HG03469 (cell line): ENCODE measurements around the gene EPHA3.

Experiments
- ATAC-seq: cut with Tn5 transposase; IDR thresholded peaks from one replicate; pipeline ENCODE4 v1.9.1; 2021; ENCODE audit warnings: mild to moderate bottlenecking, moderate library complexity, moderate number of reproducible peaks; ENCODE audit not compliant: unreplicated experiment

EPHA3 gene

GRCh38 chr3:89144080-89144479 is 36.7 kb downstream of the EPHA3 start:
- no peak for ATAC-seq

DNA sequence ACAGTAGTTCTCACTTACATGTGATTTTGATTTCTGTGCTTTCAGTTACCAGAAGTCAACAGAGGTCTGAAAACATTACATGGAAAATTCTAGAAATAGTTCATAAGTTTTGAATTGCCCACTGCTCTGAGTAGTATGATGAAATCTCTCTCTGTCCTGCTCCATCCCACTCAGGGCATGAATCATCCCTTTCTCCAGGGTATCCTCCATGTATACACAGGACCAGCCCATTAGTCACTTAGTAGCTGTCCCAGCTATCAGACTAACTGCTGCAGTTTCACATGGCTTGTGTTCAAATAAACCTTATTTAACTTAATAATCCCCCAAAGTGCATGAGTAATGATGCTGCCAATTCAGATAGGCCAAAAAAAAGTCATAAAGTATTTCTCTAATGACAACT is 38.6 kb downstream of the EPHA3 start:
- ATAC-seq: no peak

- ATAC-seq: no peak
Measured at GRCh38 chr3:89154416-89154815, 47.0 kb downstream of the EPHA3 start.

- no peak for ATAC-seq
Measured at GRCh38 chr3:89155811-89156210, 48.4 kb downstream of the EPHA3 start.

GRCh38 chr3:89157575-89157974 is 50.2 kb downstream of the EPHA3 start:
- no peak for ATAC-seq

GRCh38 chr3:89159605-89160004 is 52.2 kb downstream of the EPHA3 start:
- ATAC-seq: no peak

- ATAC-seq: no peak
Measured at GRCh38 chr3:89164774-89165173, 57.4 kb downstream of the EPHA3 start.

DNA sequence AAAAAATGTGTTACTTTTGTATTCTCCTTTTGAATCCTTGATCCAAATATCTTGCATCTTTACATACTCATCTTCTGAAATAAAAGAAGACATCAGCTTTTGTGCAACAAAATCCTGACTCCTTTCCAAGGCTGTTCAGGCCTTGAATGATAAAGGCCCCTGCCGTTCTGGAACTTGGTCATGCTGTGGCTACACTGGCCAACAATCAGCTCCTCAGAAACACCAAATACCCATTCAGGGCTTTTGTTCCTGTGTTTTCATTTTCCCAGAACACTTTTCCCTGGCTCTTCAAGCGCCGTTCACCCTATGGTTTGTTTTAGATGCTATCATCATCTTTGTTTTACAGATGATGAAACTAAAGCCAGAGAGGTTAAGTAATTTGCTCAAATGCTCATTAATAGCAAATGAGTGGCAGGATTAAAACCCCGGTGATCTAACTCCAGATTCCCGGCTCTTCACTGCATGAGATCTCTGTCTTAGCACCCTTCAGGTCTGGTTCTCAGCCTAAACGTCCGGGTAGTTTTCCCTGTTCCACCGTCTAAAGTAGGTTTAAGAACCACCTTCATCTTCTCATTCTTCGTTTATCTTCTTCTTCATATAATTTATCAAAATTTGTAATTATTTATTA is 58.3 kb downstream of the EPHA3 start:
- ATAC-seq: no peak

DNA sequence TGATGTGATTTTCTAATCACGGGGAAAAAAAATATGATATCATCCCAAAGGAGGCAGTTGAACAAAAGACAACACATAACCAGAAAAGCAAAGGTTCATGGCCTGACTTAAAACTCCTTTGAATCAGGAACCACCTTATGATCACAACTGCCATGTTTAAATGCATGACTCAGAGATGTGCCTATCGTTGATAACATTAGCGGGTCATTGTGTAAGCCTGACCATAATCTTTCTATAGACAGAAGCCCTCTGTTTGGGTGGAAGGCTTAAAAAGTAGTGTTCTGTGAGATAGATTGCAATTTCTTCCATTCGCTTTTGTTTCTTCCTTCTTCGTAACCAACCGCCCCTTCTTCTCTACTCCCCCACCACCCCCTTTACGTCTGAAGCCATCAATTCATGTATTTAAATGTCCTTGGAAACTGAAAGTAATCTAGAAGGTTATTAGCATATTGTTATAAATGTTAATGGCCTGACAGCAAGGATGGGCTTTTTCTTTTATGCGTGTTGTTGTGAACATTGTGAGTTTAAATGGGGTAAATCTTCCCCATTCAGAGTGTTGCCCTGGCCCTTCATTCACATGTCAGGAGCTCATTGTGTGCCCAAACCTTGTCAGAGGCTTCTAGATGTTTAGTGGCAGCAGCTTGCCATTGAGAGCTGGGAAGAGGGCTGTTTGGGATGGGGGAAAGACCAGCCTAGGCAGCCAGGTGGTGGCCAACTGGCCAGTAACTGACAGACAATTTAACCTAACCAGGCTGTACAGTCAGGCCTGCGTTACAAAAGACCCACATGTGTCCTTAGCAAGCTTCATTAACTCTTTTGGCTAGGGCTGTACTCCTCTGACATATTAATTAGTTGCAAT is 64.5 kb downstream of the EPHA3 start:
- no peak for ATAC-seq

DNA sequence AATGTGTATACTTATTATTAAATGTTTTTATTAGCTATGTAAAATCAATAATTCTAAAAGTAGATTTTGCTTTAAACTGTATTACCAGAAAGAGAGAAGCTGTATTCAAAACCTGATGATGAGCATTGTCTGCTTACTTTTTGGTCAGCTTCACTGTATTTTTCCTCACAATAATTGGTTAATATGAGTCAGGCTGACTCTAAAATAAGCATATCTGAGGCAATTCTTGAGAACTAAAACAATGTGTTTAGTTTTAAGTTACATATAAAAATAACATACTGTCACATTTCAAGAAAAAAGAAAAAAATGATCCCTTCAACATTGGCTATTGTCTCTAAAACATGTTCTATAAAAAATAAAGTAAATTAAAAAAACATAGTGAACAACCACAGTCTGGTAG is 66.1 kb downstream of the EPHA3 start:
- no peak for ATAC-seq

GRCh38 chr3:89179355-89180001 is 72.1 kb downstream of the EPHA3 start:
- peak; percentile 47 for ATAC-seq

DNA sequence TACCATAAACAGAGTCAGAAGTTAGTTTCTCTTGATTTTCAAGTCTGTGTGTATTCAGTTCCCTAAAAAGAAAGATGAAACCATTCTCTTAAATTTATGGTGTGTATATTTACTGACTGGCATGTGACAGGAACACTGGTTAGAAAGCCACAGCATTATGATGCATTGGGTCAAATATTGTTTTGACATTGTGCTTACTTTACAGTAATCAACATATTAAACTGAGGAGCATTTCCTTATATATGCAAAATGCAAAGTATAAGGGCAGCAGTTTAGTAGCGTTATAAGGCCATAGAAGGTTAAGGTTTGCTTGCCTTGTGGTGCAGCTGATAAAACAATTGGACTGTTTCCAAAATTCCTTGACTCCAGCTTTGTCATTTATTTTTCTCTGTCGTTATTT is 72.9 kb downstream of the EPHA3 start:
- ATAC-seq: no peak

DNA sequence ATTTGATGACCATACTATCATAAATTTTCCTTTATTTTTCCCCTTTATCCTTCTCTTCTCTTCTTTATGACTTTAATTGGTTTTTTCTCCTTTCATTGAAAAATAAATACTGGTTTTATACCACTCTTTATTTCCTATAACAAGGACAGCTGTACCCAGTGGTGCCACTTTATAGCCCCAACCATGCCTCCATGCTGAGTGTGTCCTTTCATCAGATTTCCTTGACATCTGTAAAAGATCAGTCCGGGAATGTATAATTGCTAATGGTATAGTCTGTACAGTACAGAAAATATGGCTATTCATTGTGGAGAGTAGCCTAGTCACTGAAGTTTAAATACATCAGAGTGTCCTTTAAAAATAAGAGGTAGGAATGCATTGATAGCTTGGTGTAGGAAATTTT is 74.6 kb downstream of the EPHA3 start:
- ATAC-seq: no peak

- no peak for ATAC-seq
Measured at GRCh38 chr3:89184151-89184995, 77.0 kb downstream of the EPHA3 start.

DNA sequence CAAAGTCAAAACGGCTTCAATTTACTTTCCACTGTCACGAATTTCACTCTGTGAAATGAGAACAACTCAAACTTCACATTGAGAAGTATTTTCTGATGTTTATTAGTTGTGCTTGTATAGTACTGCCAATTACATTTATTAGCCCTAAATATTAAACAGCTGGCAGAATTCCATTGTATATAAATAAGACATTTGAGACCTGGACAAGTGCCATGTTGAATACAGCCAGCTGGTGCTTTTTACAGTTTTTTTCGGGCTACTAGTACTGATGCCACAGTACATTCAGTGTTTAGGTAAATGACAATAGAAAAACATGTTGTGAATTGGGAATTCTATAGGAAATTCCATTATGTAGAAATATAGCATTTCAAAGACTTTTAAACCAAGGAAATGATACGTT is 79.0 kb downstream of the EPHA3 start:
- ATAC-seq: no peak

DNA sequence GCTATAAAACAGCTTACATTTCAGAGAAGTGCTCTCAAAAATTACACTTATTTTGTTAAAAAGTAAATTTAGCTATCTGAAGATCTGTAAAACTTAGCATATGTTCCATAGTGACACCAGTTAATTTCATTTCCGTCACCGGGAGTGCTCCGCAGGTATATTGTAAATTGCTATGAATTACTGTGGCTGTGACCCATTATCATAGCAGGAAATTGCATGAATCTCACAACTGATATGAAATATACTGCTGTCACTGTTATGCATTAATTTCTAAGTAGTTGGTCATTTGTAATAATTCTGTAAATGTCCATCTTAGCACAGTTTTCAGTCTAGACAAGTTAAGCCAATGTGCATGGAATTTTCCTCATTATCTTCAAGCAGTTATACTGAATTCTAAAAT is 91.2 kb downstream of the EPHA3 start:
- no peak for ATAC-seq

- no peak for ATAC-seq
Measured at GRCh38 chr3:89212619-89213018, 105.2 kb downstream of the EPHA3 start.

GRCh38 chr3:89216016-89216739 is 108.8 kb downstream of the EPHA3 start:
- no peak for ATAC-seq

GRCh38 chr3:89217148-89217685 is 109.8 kb downstream of the EPHA3 start:
- no peak for ATAC-seq

DNA sequence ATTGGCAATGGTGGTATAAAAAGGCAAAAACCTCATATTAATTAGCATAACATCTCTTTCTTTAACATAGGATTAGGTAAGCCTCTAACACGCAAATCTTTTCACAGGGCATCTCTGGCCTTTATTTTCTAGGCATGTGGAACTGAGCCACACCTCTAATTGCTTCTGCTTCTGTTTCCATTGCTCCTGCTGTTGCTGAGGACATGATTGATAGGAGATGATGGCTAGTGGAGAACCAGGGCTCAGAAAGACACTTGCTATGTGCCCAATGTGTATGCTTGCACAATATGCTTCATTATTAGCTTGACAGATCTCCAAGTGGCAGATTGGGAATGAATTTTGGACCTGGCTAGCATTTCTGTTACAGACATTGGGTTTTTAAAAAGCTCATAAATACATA is 114.5 kb downstream of the EPHA3 start:
- ATAC-seq: no peak
